Measurements from ENCODE around the gene TRIM24.

DNA sequence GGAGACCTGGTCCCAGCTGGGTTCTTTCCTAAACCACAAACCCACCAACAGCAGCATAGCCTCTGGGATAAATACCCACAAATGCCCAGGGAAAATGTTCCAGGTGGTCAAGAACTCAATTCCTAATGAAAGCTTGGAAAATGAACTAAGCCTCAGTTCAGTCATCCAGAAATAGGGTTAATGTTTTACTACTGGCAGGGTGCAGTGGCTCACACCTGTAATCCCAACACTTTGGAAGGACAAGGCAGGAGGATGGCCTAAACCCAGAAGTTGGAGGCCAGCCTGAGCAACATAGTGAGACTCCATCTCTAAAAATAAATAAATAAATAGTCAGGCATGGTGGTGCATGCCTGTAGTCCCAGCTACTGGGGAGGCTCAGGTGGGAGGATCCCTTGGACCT lies 158.9 kb downstream of the TRIM24 start:
- TF ChIP-seq POLR2A (IDR thresholded peaks at IDR 0.05) (no peak), CTCF (IDR thresholded peaks at IDR 0.05) (no peak)

All from ovary (tissue), 3 donors.